GM21526 (cell line): ENCODE data around the gene MAGEF1.
"Not testable (repeated sequence)": the region's sequence is repeated elsewhere in the genome, so short reads cannot be mapped to it uniquely, and the experiment has no call there.

Experiments used
- ATAC-seq: cut with Tn5 transposase; IDR thresholded peaks from one replicate; pipeline ENCODE4 v1.9.1; 2021; ENCODE audit warnings: moderate library complexity; ENCODE audit not compliant: unreplicated experiment, low FRiP score

MAGEF1 gene

DNA sequence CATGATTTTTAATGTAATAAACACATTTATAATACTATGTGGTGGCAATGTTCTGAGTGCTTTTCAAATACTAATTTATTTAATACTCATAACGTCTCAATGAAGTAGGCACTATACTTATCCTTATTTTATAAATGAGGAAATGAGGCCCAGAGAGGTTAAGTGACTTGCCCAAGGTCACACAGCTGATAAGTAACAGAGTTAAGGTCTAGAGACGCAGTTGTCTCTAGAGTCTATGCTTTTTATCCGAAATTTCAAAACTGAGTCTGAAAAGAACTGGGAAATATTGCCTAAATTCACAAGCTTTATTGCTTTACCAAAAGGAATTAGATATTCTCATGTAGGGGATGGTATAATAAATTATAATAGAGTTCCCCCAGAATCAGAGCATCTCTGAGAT lies 31.4 kb upstream of the MAGEF1 start:
- ATAC-seq, result no peak

DNA sequence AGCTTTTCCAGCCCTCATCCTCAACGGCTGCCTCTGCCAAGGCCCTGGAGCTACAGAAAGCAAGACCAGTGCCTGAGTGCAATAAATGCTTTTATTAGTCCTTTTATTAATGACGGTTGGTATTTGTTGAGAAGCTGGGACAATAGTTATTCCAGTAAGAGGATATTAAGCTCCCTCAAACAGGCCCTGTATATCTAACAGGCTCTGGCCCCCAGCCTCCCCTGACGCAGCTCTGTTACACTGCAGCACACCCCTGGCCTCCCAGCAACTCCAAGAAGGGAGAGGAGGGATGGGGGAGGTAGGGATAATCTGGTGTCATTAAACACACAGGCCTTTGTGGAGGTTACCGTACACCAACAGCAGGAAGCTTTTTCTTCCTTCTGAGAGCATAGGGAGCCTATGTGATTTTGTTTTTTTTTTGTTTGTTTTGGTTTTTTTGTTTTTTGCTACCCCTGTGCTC lies 30.8 kb upstream of the MAGEF1 start:
- ATAC-seq, result no peak

DNA sequence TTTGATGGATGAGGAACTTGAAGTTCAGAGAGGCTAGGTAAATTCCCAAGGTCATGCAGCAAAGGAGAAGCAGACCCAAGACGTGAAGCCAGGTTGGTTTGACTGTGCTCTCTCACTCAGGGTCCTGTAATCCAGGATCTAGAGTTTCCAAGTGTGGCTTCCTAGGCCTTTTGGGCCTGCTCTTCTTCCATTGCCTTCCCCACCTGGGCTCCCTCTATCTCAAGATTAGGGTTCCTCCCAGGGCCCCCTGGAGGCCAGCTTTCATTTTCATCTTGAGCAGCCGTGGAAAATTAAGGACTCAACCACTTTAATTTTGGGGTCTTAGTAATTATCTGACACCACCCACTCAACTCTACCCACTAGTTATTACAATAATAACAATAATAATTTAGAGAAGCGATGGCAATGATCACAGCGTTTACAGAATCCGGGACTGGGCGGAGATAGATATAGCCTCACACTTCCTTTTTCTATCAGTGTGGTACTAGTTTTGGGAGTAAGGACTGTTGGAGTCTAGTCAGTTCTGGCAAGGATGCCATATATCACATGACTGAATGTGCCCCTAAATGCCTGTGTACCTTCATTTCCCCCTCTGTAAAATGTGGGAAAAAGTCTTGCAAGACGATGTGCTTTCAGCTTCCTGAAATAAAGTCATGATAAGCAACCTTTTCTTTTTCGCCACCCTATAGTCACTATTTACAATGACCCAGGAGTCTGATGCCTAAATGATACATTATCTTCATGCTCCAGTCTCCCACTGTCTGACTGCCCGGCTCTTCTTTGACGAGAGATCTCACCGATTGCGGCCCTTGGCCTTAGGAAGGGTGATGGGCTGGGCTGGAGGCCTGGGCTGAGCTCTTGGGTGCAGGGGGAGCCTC lies 30.2 kb upstream of the MAGEF1 start:
- ATAC-seq, result no peak

DNA sequence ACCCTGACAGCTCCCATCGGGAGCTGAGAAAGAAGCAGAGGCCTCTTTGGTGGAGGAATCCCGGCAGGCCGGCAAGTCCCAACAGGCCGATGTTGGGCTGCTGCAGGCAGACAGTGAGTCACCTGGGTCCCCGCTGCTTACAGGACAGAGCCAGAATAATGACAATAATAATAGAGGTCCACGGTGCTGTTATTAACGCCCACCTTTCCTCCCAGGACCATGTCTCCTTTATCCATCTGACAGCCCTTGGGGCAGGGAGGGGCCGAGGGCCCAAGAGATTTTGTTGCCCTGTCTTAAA lies 29.3 kb upstream of the MAGEF1 start:
- ATAC-seq, result no peak

DNA sequence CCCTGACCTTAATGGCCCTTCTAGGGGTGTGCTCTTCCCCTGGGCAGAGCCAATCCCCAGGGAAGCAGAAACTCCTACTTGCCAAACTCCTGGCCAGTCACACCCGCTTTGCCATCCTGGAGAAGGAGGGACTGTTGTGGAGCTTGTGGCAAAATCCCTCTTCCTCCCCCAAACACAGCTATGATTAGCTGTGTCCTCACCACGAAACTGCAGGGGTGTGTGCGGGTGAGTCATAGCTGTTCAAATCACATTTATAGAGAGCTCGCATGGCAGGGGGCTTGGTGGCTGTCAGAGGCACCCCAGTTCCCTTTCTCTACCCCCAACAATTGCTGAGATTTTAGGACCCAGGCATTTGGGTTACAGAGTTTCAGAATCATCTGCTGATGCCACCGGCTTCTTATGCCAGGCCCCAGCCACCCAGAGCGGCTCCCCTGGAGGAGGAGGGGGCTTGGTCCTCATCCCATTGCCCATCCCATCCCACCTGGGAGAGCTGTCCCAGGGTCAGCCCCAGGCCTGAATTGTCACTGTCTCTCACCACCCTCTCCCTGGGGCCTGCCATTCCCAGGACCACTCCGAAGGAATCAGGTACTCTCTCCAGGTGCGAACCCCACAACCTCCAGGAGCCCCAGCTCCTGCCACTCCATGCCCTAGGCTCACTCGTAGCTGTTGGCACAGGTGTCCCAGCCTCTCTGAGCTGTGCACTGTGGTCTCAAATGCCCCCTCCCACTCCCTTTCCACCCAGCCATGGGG lies 28.8 kb upstream of the MAGEF1 start:
- no peak for ATAC-seq

DNA sequence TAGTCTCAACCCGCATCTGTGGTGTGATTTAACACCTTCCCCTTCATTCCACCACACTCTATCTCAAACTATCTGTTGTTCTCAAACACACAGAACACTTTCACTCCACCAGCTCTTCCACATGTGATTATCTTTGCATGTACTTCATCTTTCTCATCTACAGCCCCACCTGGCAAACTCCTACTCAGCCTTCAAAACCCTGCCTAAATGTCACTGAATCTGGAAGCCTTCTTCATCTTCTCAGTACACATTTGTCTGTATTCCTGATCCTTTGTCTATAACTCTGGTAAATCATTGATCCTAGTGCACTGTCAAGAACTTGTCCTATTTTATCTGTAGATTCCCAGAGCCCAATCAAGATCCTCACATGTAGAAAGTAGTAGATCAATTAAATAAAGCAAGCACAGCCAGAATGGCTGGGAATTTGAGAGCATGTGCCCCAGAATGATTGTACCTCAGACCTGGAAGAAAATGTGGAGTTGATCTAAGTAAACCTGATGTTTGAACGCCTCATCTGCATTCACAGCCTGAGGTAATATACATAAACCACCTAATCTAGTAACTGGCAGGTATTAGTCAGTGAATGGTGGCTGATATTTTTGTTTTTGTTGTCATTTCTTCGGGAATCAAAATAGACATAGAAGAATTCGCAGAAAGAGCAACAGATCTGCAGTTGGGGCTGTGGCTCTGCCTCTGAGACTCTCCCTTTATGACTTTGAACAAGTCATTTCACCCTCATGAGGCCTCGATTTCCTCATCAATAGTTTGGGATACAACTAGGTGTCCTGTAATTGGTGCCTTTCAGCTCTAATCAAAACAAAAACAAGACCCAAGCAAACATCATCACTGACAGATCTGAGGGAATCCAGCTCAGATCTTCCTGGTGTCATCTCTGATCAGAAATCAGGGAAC lies 28.0 kb upstream of the MAGEF1 start:
- ATAC-seq, result no peak

DNA sequence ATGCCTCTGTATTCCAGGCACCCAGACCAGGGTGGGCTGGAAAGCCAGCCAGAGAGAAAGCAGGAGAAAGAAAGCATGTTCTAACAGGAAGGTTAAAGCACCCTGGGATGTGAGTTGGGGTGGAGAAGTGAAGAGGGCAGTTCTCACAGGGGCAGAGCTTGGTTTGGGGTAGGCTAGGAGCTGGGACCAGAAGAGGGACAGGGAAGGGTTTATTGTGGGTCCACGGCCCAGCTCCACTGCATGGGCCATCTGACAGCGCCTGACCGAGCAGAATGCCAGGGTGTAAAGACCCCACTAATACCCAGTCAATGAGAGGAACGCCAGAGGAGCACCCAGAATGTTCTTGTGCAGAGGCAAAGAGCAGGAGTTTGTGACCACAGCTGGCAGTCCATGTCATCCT lies 27.1 kb upstream of the MAGEF1 start:
- no peak for ATAC-seq

DNA sequence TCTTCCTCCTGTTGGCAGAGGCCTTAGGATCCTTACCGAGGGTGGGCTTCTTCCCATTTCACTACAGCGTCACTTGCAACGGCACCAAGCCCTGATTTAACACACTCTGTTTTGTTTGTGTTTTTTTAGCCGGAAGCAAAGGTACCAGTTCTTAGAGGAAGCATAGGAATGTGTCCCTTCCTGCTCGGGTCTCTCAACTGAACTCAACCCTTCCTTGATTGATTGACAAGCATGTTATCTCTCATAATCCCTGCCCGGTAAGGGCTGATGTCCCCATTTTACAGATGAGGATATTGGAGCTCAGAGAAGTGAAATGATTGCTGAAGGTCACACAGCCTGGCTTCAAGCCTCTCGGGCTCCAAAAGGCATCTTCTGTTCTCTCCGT lies 26.6 kb upstream of the MAGEF1 start:
- no peak for ATAC-seq

DNA sequence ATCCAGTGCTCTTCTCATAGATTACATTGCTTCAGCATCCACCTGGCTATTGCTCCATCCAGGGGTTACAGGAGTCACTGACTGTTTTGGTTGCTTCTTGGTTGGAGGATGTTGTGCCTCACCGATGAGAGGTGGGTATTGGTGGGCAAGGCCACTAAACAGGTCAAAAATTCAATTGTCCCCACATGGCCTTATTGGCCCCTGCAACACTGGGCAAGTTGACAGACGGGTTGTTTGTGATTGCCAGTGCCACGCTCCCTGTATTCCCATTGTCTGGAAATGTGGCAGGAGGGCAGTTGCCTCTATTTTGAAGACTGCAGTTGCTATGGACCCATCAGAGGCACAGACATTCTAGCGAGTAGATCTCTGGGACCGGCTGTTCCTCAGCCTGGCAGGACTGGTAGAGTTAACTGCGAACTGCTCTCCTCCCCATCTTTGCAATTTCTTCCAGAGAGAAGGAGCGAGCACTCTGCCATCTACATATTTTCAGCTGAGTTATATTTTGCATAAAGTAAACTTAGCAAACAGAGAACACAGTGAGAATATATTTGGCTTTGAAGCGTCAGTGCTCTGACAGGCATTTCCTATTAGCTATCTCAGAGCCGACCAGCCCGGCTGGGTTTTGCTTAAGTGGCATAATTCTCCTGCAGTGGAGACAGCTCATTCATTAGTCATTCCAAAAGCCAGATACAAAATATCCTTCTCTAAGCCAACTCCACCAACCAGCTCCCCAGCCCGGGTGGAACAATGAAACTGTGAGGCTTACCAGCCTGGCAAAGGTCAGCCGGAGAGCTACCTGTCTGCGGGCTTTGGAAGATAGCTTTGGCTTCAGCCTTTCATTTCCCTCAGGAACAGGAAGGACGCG lies 26.0 kb upstream of the MAGEF1 start:
- ATAC-seq, result no peak

DNA sequence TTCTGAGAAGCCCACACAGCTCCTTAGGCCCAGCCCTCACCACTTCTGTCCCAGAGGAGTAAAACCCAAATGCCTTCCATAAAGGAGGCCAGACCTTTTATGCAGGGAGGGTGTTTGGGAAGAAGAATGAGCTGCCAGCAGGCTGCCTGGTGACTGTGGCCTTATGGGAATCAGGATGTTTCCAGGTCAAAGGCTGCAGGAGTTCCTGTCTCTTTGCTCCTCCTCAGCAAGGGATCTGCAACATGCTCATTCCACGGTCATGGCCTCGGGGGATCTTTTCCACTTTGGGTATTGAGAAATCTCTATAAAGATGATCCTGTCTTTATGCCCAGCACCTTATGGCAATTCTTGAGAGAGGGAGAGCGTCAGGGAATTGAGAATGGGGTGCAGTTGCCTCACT lies 25.2 kb upstream of the MAGEF1 start:
- no peak for ATAC-seq

DNA sequence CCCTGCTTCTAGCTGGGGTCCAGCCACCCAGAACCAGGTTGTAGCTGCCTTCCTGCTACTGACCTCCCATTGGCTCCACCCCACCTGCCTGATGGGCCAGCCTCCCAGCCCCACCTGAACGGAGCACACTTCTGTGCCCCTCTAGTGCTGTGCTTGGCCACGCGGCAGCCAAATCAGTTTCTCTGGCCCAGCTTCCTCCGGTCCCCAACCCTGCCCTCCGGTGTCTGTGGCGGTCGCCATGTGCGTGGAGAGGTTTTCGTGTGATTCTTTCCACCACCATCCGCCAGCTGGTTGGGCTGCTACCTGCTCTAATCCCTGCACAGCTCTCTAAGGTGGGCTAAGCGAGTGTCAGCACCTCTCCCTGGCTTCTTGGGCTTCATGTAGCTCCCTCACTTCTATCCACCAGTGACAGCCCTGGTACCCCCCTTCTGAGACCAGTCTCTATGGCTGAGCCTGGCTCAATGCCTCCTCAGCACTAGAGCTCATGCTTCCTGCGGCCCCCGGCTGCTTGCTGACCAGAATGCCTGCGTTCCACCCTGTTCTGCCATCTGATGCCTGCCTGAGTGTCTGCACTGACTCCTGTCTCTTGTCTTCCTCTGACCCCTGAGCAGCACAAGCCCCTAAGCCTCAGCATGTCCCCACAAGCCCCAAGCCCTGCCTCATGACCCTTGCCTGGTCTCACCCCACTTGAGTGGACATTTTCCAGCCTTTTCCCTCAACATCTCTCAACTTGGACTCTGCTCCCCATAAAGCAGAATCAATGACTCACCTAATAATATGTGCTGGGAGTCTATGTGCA lies 23.2 kb upstream of the MAGEF1 start:
- no peak for ATAC-seq

DNA sequence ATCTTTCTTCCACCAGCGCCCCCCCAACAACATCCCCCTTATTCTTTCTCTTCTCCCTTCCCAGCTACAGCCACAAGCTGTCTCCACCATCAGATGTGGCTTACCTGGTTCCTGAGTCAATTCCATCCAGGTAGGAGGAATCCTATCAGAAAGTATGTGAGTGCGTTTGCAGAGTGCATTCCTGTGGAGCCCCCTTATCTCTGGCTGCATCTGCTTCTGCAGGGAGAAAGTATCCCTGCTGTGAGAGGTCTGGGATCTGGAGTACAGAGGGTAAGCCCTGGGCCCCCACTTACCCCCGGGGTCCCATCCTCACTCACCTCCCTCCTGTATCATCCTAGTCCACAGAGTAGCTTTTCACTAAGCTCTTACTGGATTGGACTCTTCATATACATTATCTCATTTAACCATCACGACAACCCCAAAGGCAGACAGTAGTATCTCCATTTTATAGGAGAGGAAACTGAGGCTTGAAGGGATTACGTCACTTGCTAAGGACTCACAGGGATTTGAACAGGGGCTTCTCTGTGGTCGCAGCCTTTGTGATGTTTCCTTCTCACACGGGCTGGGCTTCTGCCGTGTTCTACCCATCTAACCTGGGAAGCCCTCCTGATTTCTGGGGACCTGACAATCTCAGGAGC lies 22.2 kb upstream of the MAGEF1 start:
- no peak for ATAC-seq

DNA sequence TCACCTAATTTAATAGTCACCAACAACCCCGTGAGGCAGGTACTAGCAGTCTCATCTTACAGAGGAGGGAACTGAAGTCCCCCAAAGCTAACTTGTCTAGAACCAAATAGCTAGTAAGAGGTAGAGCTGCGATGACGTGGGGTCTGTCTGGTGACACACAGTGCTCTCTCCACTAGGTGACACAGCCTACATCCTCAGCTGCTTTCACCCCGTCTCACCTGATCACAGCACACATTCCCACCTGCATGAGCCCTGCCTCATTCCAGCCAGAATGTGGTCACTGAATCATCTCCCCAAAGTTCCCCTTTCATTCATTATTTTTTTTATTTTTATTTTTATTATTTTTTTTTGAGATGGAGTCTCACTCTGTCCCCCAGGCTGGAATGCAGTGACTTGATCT lies 21.3 kb upstream of the MAGEF1 start:
- ATAC-seq, result no peak

DNA sequence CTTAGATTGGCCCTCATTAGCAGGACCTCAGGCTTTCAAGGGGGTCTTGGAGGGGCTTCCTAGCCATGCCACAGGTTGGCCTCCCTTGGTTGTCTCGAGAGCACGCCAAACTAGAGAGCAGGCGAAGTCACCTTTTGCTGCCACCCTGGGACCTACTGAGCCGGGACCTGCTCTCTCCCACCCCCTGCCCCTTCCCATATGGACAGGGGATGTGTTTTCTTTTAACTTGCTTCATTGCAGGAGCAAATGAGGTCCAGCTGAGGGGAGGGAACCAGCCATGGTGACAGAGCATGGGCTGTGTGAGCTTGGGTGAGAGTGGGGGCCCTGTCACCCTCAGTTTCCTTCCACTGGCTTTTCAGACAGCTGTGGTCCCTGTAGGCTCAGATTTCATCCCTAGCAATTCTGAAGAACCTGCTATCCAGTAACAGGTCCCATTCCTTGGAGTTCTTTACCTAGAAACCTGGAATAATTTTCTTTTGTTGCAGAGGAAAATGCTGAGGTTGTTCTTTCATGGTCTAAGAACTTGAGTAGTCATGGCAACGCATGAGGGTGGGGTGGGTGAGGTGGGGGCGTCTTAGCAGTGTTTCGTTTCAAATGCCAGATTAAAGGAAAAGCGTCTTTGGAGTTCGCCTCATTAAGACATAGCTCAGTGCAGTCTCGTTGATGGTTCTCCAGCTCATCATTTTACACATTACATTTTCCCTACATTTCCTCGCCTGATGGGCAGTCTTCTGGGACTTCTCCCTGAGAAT lies 20.1 kb upstream of the MAGEF1 start:
- no peak for ATAC-seq

DNA sequence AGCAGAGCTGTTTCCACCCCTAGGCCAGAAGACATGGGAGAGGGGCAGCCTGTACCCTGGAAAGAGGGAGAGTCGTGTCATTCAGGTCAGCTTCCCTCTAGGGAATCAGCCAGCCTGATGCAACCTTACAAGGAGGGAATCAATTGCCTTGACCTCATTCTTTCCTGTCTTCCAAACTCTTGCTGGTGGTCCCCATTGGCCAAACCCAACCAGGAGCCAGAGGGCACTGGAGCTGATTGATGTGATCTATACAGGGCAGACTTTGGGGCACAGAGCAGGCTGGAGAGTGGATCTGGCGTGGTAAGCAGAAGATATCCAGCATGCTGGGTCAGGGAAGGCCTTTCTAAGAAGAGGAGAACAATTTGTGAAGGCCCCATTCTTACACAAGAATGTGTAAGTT lies 19.1 kb upstream of the MAGEF1 start:
- no peak for ATAC-seq

DNA sequence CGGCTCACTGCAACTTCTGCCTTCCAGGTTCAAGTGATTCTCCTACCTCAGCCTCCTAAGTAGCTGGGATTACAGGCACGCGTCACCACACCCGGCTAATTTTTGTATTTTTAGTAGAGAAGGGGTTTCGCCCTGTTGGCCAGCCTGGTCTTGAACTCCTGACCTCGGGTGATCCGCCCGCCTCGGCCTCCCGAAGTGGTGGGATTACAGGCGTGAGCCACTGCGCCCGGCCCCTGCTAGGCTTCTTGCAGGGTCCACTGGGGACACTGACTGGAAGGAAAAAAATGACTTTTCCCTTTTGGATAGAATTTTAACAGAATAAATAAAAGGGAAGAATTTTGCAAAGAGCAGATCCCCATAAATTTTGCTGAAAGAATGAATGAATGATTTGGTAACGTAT lies 17.3 kb upstream of the MAGEF1 start:
- ATAC-seq, result not testable (repeated sequence)

DNA sequence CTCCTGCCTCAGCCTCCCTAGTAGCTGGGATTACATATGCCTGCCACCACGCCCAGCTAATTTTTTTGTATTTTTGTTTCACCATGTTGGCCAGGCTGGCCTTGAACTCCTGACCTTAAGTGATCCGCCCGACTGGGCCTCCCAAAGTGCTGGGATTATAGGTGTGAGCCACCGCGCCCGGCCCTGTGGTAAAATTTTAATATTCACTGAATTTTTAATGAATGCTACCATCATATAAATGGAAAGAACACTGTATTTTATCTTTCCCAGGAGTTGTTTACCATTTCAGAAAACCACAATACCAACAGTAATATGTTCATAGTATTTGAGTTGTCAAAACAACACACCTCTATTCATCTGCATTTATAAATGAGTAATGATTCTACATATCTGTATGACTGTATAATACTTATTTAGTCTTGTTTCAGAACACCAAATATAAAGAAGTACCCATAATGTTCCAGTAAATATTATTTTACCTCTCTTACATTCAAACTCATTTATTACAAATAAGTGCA lies 16.2 kb upstream of the MAGEF1 start:
- no peak for ATAC-seq
